IMR-90 (cell line): Measurements from ENCODE around the gene SDK1. TPM values are rescaled to one million over a fixed set of nuclear protein-coding genes. Genes with fewer than 3 reads are reported as not detected.

Experiments used
- ATAC-seq: fragments of 200-7000 bp; cut with Tn5 transposase; 2 replicates; pipeline ENCODE4 v1.9.1; 2020; ENCODE audit warnings: low read depth, mild to moderate bottlenecking, moderate library complexity
- BruUV-seq: library from RNA; stranded (reverse); fragments of 400-500 nt; replicated peaks from 2 replicates; lab custom pipeline; 2021; lab: Mats Ljungman, UMichigan
- CTCF ChIA-PET: fragments of 300-600 bp; formaldehyde crosslinking; extraction: SDS; loops from one replicate; lab custom pipeline; 2021; ENCODE audit warnings: antibody characterized with exemption; lab: Yijun Ruan, JAX
- POLR2A ChIA-PET: fragments of 300-600 bp; sonication (Branson Sonifier 250); formaldehyde crosslinking; loops from one replicate; lab custom pipeline; 2022; ENCODE audit warnings: antibody characterized with exemption; ENCODE audit not compliant: unreplicated experiment; lab: Charles Lee
- DNase-seq: peaks from one replicate; pipeline ENCODE4 v3.0.0; 2013
- H2AFZ ChIP-seq: replicated peaks from 2 replicates; pipeline ENCODE3; 2013; ENCODE audit warnings: low read length, mild to moderate bottlenecking; ENCODE audit not compliant: poor library complexity
- H2AK5ac ChIP-seq: 2 replicates; pipeline ENCODE4 v1.6.1; 2013; ENCODE audit warnings: low read depth, low read length, inconsistent platforms
- H2AK9ac ChIP-seq: replicated peaks from 2 replicates; pipeline ENCODE3; 2013; ENCODE audit warnings: mild to moderate bottlenecking, low read depth, low read length, moderate library complexity; ENCODE audit not compliant: poor library complexity
- H2BK120ac ChIP-seq: 2 replicates; pipeline ENCODE4 v1.6.1; 2013; ENCODE audit warnings: low read depth, low read length, inconsistent platforms
- H2BK15ac ChIP-seq: 3 replicates; pipeline ENCODE4 v1.6.1; 2013; ENCODE audit warnings: low read depth, low read length, inconsistent platforms
- H2BK20ac ChIP-seq: 2 replicates; pipeline ENCODE4 v1.6.1; 2013; ENCODE audit warnings: low read depth, mild to moderate bottlenecking, inconsistent platforms, low read length, moderate library complexity
- H2BK5ac ChIP-seq: 2 replicates; pipeline ENCODE4 v1.6.1; 2013; ENCODE audit warnings: mild to moderate bottlenecking, low read depth, low read length, inconsistent platforms; ENCODE audit not compliant: poor library complexity, severe bottlenecking
- H3K14ac ChIP-seq: replicated peaks from 2 replicates; pipeline ENCODE4 v1.6.1; 2013; ENCODE audit warnings: low read depth, low read length, inconsistent platforms
- H3K18ac ChIP-seq: 2 replicates; pipeline ENCODE4 v1.6.1; 2013; ENCODE audit warnings: low read depth, low read length, control low read depth
- H3K23ac ChIP-seq: 2 replicates; pipeline ENCODE4 v1.6.1; 2013; ENCODE audit warnings: low read depth, low read length, inconsistent platforms
- H3K27ac ChIP-seq: 2 replicates; pipeline ENCODE4 v1.5.1; 2013; ENCODE audit warnings: mild to moderate bottlenecking, control low read depth, low read length; ENCODE audit not compliant: insufficient read depth
- H3K27me3 ChIP-seq: 2 replicates; pipeline ENCODE4 v1.6.1; 2013; ENCODE audit warnings: low read length; ENCODE audit not compliant: control insufficient read depth, insufficient read depth
- H3K36me3 ChIP-seq: 2 replicates; pipeline ENCODE4 v1.6.1; 2013; ENCODE audit warnings: low read length, mixed read lengths; ENCODE audit not compliant: control insufficient read depth, insufficient read depth
- H3K4ac ChIP-seq: 2 replicates; pipeline ENCODE4 v1.6.1; 2013; ENCODE audit warnings: low read depth, low read length, inconsistent platforms
- H3K4me1 ChIP-seq: 2 replicates; pipeline ENCODE4 v1.6.1; 2013; ENCODE audit warnings: low read length, mixed read lengths; ENCODE audit not compliant: control insufficient read depth, insufficient read depth
- H3K4me2 ChIP-seq: 2 replicates; pipeline ENCODE4 v1.6.1; 2013; ENCODE audit warnings: low read depth, mild to moderate bottlenecking, control low read depth, low read length, moderate library complexity
- H3K4me3 ChIP-seq: 2 replicates; pipeline ENCODE4 v1.5.1; 2013; ENCODE audit warnings: low read depth, mild to moderate bottlenecking, control low read depth, low read length, moderate library complexity; ENCODE audit not compliant: insufficient read depth
- H3K56ac ChIP-seq: 2 replicates; pipeline ENCODE4 v1.6.1; 2013; ENCODE audit warnings: low read length, inconsistent platforms; ENCODE audit not compliant: insufficient read depth; ENCODE audit errors: extremely low read depth
- H3K79me1 ChIP-seq, 2 experiments: 2 replicates each; pipeline ENCODE4 v1.6.1; 2013; ENCODE audit warnings: low read length in 2 of 2, inconsistent platforms in 1 of 2, low read depth in 1 of 2
- H3K9ac ChIP-seq: 2 replicates; pipeline ENCODE4 v1.6.1; 2013; ENCODE audit warnings: low read depth, low read length, control low read depth
- H3K9me1 ChIP-seq: 2 replicates; pipeline ENCODE4 v1.6.1; 2013; ENCODE audit warnings: low read length, inconsistent platforms; ENCODE audit not compliant: insufficient read depth
- H3K9me3 ChIP-seq: 2 replicates; pipeline ENCODE4 v1.6.1; 2013; ENCODE audit warnings: low read length; ENCODE audit not compliant: control insufficient read depth, insufficient read depth
- H4K20me1 ChIP-seq: 2 replicates; pipeline ENCODE4 v1.6.1; 2013; ENCODE audit warnings: low read length, inconsistent platforms; ENCODE audit not compliant: insufficient read depth
- H4K5ac ChIP-seq: 2 replicates; pipeline ENCODE4 v1.6.1; 2013; ENCODE audit warnings: mild to moderate bottlenecking, low read depth, low read length, control low read depth
- H4K8ac ChIP-seq, 2 experiments: 2 replicates each; pipeline ENCODE4 v1.6.1; 2013; ENCODE audit warnings: low read depth in 2 of 2, low read length in 2 of 2, control low read depth in 1 of 2, inconsistent platforms in 1 of 2
- H4K91ac ChIP-seq: 2 replicates; pipeline ENCODE4 v1.6.1; 2013; ENCODE audit warnings: low read depth, low read length, inconsistent platforms; ENCODE audit not compliant: insufficient read depth
- MAFK ChIP-seq: IDR thresholded peaks from 2 replicates; pipeline ENCODE4 v1.6.1; 2012; ENCODE audit warnings: low read depth, low read length, improper control_type of control experiment
- RAD21 ChIP-seq: IDR thresholded peaks from 2 replicates; pipeline ENCODE4 v1.6.1; 2012; ENCODE audit warnings: low read length, improper control_type of control experiment
- WGBS, 2 experiments: methylation state at CpG; one replicate each; pipeline versions ENCODE4 v1.1.5 to v1.1.7; 2013; ENCODE audit warnings: missing lambda C conversion rate in 2 of 2; ENCODE audit not compliant: insufficient read length in 1 of 2; ENCODE audit errors: extremely low coverage in 2 of 2; 5-methylcytosine and 5-hydroxymethylcytosine counted together
- dilution Hi-C: fragments of 300-500 bp; cut with HindIII; formaldehyde crosslinking; loops from one replicate; pipeline ENCODE4 v1.14.3; 2018; ENCODE audit warnings: low sequenced_read_pairs; ENCODE audit not compliant: unreplicated experiment
- in situ Hi-C: fragments of 300-500 bp; cut with MboI; formaldehyde crosslinking; loops from 3 replicates; pipeline ENCODE4 v1.14.3; 2019; ENCODE audit warnings: low sequenced_read_pairs, inconsistent platforms, mixed read lengths
- intact Hi-C: fragments of 100-400 bp; cut with micrococcal nuclease; formaldehyde crosslinking; loops from 2 replicates; pipeline ENCODE4 v1.10.0; 2022
- polyA plus RNA-seq, 3 experiments: library from polyadenylated mRNA; depleted of rRNA; stranded (reverse); fragments of >200 nt; gene quantifications; 2 replicates each; pipeline ENCODE4 v1.2.3, GENCODE V29; 2012; ENCODE audit warnings: low replicate concordance in 1 of 3
- total RNA-seq: library from RNA; depleted of rRNA; stranded (reverse); fragments of >200 nt; gene quantifications from 2 replicates; pipeline ENCODE4 v1.2.3, GENCODE V29; 2012
- TF ChIP-seq, protein P1 (sequence below): conservative IDR thresholded peaks from 2 replicates; pipeline ENCODE4 v1.5.1; 2012; ENCODE audit warnings: mild to moderate bottlenecking, low read depth, low read length, improper control_type of control experiment

Gene SDK1
- total and polyA plus RNA-seq, 2 of the 4 experiments (the other 2 are of a cell fraction) = 1.5 to 1.6 TPM

- Histone ChIP-seq H4K91ac (no peak overlapping the region), H3K14ac (no peak overlapping the region), H3K79me1 (no peaks in the 10 kb centered on the region), H2BK5ac (no peak overlapping the region), H3K4me1 (peaks cover 11% of the 10 kb centered on the region; the same call in 1 of the 2 replicates), H4K5ac (no peak overlapping the region), H2BK15ac (no peak overlapping the region), H3K23ac (no peak overlapping the region), H4K20me1 (no peaks in the 10 kb centered on the region), H3K18ac (no peak overlapping the region), H3K4me3 (no peak overlapping the region), H3K9me3 (peaks cover 13% of the 10 kb centered on the region; the same call in 1 of the 2 replicates), H2BK120ac (no peak overlapping the region), H2AK9ac (no peak overlapping the region), H3K36me3 (no peaks in the 10 kb centered on the region), H2BK20ac (no peak overlapping the region), H3K4me2 (no peak overlapping the region), H3K27me3 (no peaks in the 10 kb centered on the region), H3K9ac (no peak overlapping the region), H3K27ac (no peak overlapping the region), H3K4ac (no peak overlapping the region), H2AK5ac (no peak overlapping the region), H3K56ac (no peak overlapping the region), H4K8ac (no peak overlapping the region), H2AFZ (no peak overlapping the region), H3K9me1 (no peaks in the 10 kb centered on the region)
- TF ChIP-seq, protein P1, sequence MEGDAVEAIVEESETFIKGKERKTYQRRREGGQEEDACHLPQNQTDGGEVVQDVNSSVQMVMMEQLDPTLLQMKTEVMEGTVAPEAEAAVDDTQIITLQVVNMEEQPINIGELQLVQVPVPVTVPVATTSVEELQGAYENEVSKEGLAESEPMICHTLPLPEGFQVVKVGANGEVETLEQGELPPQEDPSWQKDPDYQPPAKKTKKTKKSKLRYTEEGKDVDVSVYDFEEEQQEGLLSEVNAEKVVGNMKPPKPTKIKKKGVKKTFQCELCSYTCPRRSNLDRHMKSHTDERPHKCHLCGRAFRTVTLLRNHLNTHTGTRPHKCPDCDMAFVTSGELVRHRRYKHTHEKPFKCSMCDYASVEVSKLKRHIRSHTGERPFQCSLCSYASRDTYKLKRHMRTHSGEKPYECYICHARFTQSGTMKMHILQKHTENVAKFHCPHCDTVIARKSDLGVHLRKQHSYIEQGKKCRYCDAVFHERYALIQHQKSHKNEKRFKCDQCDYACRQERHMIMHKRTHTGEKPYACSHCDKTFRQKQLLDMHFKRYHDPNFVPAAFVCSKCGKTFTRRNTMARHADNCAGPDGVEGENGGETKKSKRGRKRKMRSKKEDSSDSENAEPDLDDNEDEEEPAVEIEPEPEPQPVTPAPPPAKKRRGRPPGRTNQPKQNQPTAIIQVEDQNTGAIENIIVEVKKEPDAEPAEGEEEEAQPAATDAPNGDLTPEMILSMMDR = no peak
- TF ChIP-seq RAD21 = no peak
- TF ChIP-seq MAFK = no peak
- ChIA-PET POLR2A (no interaction called here), CTCF (no interaction called here)
- ATAC-seq = no peak
- WGBS, 2 experiments = 100% methylated on average over 1 of the region's 5 CpGs; no CpG with 5 or more reads in 1 of the 2 experiments
- no TSS peak for BruUV-seq
- no peak for DNase-seq
- in situ Hi-C loops (no loop called here), intact Hi-C loops (no loop called here), dilution Hi-C loops (no loop called here)
Observed at GRCh38 chr7:3994764-3995163, 693.7 kb downstream of the SDK1 start.
